HG03045 (cell line): Measurements from ENCODE around the gene PIKFYVE.
A peak's percentile ranks its signal among the peaks of the same experiment; 100 is the strongest.
"Not testable (repeated sequence)": the region's sequence is repeated elsewhere in the genome, so short reads cannot be mapped to it uniquely, and the experiment has no call there.

Experiments used
- ATAC-seq: cut with Tn5 transposase; IDR thresholded peaks from one replicate; pipeline ENCODE4 v1.9.1; 2021; ENCODE audit warnings: mild to moderate bottlenecking, moderate library complexity; ENCODE audit not compliant: unreplicated experiment

Gene PIKFYVE

GRCh38 chr2:208254118-208254870, 11.8 kb upstream of the PIKFYVE start:
- peak; percentile 80 for ATAC-seq

DNA sequence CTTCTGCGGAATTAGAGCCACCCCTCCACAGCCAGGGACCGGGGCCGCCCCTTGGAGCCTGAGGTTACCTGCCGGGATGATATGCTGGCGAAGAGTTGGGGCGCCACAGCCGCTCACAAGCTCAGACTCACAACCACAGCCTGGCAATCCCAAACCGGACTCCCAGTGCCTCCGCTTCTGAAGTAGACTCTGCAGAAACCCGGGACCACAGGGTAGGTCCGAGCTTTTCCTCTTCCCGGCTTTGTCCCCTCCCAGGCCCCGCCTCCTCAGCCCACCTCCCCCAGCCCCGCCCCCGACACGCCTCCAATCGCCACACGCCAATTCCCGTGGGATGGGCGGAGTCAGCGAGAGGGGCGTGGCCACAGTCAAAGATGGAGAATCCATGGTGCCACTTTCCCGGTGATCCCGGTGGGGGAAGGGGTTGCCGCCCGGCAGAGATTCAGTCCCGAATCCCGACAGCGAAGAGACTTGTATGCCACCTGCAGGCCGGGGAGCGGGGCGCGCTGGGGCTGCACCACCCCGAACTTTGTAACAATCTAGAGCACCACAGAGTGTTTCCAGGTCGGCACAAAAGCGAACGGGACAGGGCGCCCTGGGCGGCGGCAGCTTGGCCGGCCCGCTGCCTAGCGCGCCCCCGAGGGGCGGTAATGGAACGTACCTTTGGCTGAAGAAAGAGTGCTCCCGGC, 11.0 kb upstream of the PIKFYVE start, which contains the start of gene IDH1:
Gene IDH1 (minus strand): TSS at position 201 of the 686 bp plus-strand sequence. CDS start 3,520 bp downstream, outside the sequence.
- peak; percentile 75 for ATAC-seq

GRCh38 chr2:208255557-208256106, 10.4 kb upstream of the PIKFYVE start:
- peak; percentile 6 for ATAC-seq

- no peak for ATAC-seq
These were observed 9.8 kb upstream of the PIKFYVE start for GRCh38 chr2:208256192-208256782.

GRCh38 chr2:208256849-208257813, 8.9 kb upstream of the PIKFYVE start:
- not testable (repeated sequence) for ATAC-seq

DNA sequence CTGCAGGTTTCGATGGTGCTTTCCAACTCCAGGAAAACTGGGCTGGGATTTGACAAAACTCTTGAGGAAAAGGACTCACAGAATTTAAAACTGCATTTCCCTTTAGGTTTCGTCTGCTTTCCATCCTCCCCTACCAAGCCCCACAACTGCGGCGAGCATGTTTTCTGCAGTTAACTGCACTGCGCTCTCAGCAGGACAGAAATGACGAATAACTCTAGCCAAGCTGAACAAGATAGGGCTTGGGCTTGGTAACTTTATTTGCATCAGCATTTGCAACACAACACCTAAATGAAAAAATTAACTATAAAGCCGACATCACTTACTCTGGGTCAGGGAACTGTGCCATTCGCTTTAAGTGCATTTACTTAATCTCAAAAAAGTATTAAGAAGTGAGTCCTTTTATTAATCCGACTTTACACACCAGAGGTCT, 669 bp upstream of the PIKFYVE start:
- ATAC-seq: peak; percentile 42

- ATAC-seq: peak; percentile 17
These were observed 468 bp downstream of the PIKFYVE start for GRCh38 chr2:208266553-208266893.

DNA sequence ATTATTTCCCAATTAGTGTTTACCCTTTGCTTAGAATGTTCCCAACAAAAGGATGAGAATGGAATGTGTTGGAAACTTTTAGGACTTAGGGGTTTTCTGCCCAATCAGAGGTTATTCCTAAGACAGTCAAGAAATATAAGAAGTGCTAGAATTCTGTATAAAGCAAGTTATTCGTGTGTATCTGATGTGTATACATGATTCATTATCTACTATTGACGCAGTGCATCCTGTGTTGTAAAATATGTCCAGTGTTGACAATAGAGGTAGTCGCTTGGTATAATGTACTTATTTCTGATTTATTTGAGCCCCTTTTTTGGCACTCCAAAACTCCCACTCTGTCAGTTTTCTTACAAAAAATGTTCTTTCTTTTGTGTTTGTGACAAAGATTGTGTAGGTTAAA, 881 bp downstream of the PIKFYVE start:
- no peak for ATAC-seq

DNA sequence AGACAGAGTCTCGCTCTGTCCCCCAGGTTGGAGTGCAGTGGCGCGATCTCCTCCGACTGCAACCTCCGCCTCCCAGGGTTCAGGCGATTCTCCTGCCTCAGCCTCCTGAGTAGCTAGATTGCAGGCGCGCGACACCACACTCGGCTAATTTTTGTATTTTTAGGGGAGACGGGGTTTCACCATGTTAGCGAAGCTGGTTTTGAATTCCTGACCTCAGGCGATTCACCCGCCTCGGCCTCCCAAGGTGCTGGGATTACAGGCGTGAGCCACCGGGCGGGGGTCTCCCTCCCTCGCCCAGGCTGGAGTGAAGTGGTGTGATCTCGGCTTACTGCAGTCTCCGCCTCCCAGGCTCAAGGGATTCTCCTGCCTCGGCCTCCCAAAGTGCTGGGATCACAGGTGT, 1.5 kb downstream of the PIKFYVE start:
- ATAC-seq: not testable (repeated sequence)

- no peak for ATAC-seq
These were observed 2.3 kb downstream of the PIKFYVE start for GRCh38 chr2:208268156-208268952.

DNA sequence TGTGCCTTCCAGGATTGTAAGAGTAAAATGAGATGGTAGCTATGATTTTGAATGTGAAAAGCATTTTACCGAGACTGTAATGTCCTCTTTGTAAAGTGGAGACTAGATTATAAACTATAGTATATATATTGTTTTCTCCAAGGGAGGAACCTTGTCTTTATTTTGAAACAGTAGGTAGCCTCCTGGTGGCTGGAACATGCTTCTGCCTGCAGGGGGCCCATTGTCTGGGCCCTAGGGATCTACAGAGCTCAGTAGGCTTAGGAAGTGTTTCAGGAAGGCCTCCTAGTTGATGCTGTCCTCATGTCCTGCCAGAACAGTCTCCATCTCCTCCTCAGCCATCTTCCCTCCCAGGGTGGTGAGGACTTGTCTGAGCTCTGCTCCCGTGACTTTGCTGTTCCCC, 3.0 kb downstream of the PIKFYVE start:
- no peak for ATAC-seq

- ATAC-seq: no peak
These were observed 8.7 kb downstream of the PIKFYVE start for GRCh38 chr2:208274748-208275147.

DNA sequence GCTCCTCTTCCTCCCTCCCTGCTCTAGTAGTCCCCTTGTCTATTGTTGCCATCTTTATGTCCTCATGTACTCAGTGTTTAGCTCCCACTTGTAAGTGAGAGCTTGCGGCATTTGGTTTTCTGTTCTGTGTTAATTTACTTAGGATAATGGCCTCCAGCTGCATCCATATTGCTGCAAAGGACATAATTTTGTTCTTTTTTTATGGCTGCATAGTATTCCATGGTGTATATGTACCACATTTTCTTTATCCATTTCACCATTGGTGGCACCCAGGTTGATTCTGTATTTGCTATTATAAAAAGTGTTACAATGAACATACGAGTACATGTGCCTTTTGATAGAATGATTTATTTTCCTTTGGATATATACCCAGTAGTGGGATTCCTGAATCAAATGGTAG, 12.5 kb downstream of the PIKFYVE start:
- no peak for ATAC-seq

- ATAC-seq: no peak
These were observed 13.2 kb downstream of the PIKFYVE start for GRCh38 chr2:208279236-208279635.

DNA sequence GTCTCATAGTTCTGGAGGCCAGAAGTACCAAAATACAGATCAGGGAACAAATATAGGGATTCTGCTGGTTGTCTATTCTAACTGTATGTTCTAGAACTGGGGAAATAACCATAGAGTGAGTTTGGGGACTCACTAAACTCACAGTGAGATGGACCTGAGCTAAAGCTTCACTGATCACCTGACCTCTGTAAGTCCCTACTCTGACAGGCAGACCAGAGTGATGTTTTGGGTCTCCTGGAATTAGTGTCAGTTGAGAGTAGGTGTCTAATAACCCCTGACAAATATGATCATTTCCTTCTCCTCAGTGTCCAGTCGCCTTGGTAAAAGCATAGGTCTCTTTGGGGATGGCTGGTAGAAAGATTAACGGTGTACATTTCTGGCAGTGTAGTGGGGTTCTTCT, 14.2 kb downstream of the PIKFYVE start:
- no peak for ATAC-seq

- ATAC-seq: no peak
These were observed 14.9 kb downstream of the PIKFYVE start for GRCh38 chr2:208280933-208281332.

GRCh38 chr2:208285853-208286252, 19.8 kb downstream of the PIKFYVE start:
- ATAC-seq: no peak

DNA sequence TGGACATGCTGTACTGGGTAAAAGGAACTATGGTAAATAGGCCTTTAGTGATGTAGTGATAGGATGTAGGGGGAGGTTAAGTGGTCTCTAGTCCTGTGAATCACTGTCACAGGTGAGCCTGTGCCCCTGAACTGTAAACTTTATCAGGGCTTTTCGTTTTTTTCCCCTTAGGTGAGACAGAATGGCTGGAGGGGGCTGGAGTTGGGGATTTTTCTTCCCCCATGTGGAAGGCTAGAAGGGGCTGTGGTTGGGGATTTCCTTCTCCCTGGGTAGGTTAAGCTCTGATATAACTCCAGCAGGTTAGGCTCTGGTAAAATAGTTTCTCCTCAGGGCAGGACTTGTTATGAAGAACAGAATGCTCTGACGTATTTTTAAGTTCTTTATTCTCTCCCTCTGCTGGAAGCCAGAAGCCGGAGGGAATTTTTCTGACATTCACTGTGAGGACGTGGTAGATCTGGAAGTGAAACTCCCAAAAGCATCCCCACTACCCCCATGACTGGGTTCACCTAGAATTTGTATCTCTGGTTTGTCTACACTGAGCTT, 28.5 kb downstream of the PIKFYVE start:
- ATAC-seq: peak; percentile 71

- ATAC-seq: no peak
These were observed 29.8 kb downstream of the PIKFYVE start for GRCh38 chr2:208295834-208296233.
